HFF-Myc (cell line): ENCODE measurements around the gene HK1.
"Not testable (repeated sequence)": the region's sequence is repeated elsewhere in the genome, so short reads cannot be mapped to it uniquely, and the experiment has no call there.

Experiments
- DNase-seq: peaks from one replicate; pipeline ENCODE4 v3.0.0-alpha.2; 2011; ENCODE audit warnings: low read depth; ENCODE audit errors: extremely low read depth
- H3K4me3 ChIP-seq: replicated peaks from 2 replicates; pipeline ENCODE4 v1.5.1; 2011; ENCODE audit warnings: low read depth, mild to moderate bottlenecking, control low read depth, low read length
- TF ChIP-seq, protein P1 (sequence below): IDR thresholded peaks from 2 replicates; pipeline ENCODE4 v1.5.1; 2012; ENCODE audit warnings: mild to moderate bottlenecking, low read depth, low read length, control low read depth; ENCODE audit errors: missing control alignments

The HK1 gene

DNA sequence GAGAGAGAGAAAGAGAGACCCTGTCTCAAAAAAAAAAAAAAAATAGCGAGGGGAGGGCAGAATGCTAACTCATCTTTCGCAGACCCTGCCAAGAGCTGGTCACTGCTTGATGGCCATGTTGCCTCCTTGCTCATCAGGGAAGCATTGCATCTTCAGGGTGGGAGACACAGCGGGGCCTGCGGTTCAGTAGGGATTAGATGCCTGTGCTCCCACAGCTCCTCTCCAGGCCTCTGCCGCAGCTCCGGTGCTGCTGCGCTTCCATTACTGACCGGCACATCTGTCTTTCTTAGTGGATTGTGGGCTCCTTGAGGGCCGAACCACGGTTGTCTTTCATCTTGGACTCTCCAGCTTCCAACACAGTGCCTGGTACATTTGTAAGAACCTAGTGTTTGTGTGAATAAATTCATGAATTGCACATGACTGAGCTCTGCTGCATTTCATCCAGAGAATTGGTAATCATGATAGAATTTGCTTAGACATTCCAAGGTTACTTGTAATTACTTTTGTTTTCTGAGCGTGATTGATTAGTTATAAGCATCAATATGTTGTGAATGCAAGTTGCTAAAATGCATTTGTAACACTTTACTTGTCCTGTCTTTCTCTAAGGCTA is 16.8 kb downstream of the HK1 start:
- no peak for DNase-seq
- TF ChIP-seq, protein P1, sequence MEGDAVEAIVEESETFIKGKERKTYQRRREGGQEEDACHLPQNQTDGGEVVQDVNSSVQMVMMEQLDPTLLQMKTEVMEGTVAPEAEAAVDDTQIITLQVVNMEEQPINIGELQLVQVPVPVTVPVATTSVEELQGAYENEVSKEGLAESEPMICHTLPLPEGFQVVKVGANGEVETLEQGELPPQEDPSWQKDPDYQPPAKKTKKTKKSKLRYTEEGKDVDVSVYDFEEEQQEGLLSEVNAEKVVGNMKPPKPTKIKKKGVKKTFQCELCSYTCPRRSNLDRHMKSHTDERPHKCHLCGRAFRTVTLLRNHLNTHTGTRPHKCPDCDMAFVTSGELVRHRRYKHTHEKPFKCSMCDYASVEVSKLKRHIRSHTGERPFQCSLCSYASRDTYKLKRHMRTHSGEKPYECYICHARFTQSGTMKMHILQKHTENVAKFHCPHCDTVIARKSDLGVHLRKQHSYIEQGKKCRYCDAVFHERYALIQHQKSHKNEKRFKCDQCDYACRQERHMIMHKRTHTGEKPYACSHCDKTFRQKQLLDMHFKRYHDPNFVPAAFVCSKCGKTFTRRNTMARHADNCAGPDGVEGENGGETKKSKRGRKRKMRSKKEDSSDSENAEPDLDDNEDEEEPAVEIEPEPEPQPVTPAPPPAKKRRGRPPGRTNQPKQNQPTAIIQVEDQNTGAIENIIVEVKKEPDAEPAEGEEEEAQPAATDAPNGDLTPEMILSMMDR: no peak
- no peak overlapping the region for H3K4me3 ChIP-seq

GRCh38 chr10:69303632-69304051 is 25.3 kb downstream of the HK1 start:
- DNase-seq: no peak
- H3K4me3 ChIP-seq: no peak overlapping the region
- TF ChIP-seq, protein P1: no peak

- TF ChIP-seq, protein P1: no peak
- H3K4me3 ChIP-seq: no peak overlapping the region
- DNase-seq: no peak
Measured at GRCh38 chr10:69306421-69306820, 28.1 kb downstream of the HK1 start.

GRCh38 chr10:69307434-69307833 is 29.1 kb downstream of the HK1 start:
- H3K4me3 ChIP-seq: no peak overlapping the region
- DNase-seq: no peak
- TF ChIP-seq, protein P1: no peak

- not testable (repeated sequence) for DNase-seq, H3K4me3 ChIP-seq
Measured at GRCh38 chr10:69308304-69308703, 30.0 kb downstream of the HK1 start.

- no peak overlapping the region for H3K4me3 ChIP-seq
- TF ChIP-seq, protein P1: no peak
- DNase-seq: no peak
Measured at GRCh38 chr10:69311309-69311708, 33.0 kb downstream of the HK1 start.

- H3K4me3 ChIP-seq: no peak overlapping the region
- TF ChIP-seq, protein P1: no peak
- DNase-seq: no peak
Measured at GRCh38 chr10:69312528-69312927, 34.2 kb downstream of the HK1 start.
